CD4-positive, alpha-beta T cell (primary cell): ENCODE data around the gene CNTRL. TPM values are rescaled to one million over a fixed set of nuclear protein-coding genes. Genes with fewer than 3 reads are reported as not detected.
A peak's percentile ranks its signal among the peaks of the same experiment; 100 is the strongest.

Experiments used
- ATAC-seq: fragments of 200-7000 bp; cut with Tn5 transposase; one replicate; pipeline ENCODE4 v1.10.0; 2022; ENCODE audit warnings: mild to moderate bottlenecking; ENCODE audit not compliant: poor library complexity
- CTCF ChIA-PET: fragments of 350-600 bp; sonication (Branson Sonifier 250); formaldehyde crosslinking; loops from one replicate; lab custom pipeline; 2021; ENCODE audit warnings: antibody characterized with exemption, inconsistent platforms; lab: Charles Lee
- POLR2A ChIA-PET: fragments of 350-600 bp; sonication (Branson Sonifier 250); formaldehyde crosslinking; loops from one replicate; lab custom pipeline; 2021; ENCODE audit warnings: antibody characterized with exemption, inconsistent platforms; lab: Charles Lee
- DNase-seq, 14 experiments: peaks; one replicate each; pipeline ENCODE4 v3.0.0-alpha.2; 2013 to 2020; ENCODE audit warnings: mixed read lengths in 2 of 14
- H3K27ac ChIP-seq, 2 donors: one replicate each; pipeline versions ENCODE4 v1.5.1 to v1.7.0; 2013; ENCODE audit warnings: low read length in 2 of 2, low read depth in 1 of 2, mild to moderate bottlenecking in 1 of 2
- H3K27me3 ChIP-seq, 2 experiments: 1 replicate in 1 of 2; 2 replicates in 1 of 2; pipeline versions ENCODE4 v1.6.1 to v1.7.0; 2013; ENCODE audit warnings: low read length in 2 of 2, control low read depth in 1 of 2, mild to moderate bottlenecking in 1 of 2, moderate library complexity in 1 of 2; ENCODE audit not compliant: insufficient read depth in 2 of 2, control insufficient read depth in 1 of 2
- H3K36me3 ChIP-seq: one replicate; pipeline ENCODE4 v1.6.1; 2013; ENCODE audit warnings: low read length, control low read depth; ENCODE audit not compliant: insufficient read depth
- H3K4me1 ChIP-seq: one replicate; pipeline ENCODE4 v1.6.1; 2013; ENCODE audit warnings: low read length, control low read depth; ENCODE audit not compliant: insufficient read depth
- H3K4me3 ChIP-seq: one replicate; pipeline ENCODE4 v1.5.1; 2013; ENCODE audit warnings: mild to moderate bottlenecking, low read length, moderate library complexity
- H3K9me3 ChIP-seq, 2 experiments: 1 replicate in 1 of 2; 2 replicates in 1 of 2; pipeline versions ENCODE4 v1.6.1 to v1.7.0; 2013; ENCODE audit warnings: low read length in 2 of 2, mild to moderate bottlenecking in 2 of 2, control low read depth in 1 of 2, moderate library complexity in 1 of 2; ENCODE audit not compliant: control insufficient read depth in 1 of 2, insufficient read depth in 1 of 2
- H3K27ac Mint-ChIP-seq: one replicate; pipeline ENCODE4 v1.8.0; 2020; ENCODE audit warnings: mixed read lengths
- H3K27me3 Mint-ChIP-seq: one replicate; pipeline ENCODE4 v1.8.0; 2021; ENCODE audit warnings: mixed read lengths
- H3K36me3 Mint-ChIP-seq: one replicate; pipeline ENCODE4 v1.8.0; 2021; ENCODE audit warnings: low read depth, mixed read lengths
- H3K4me1 Mint-ChIP-seq: one replicate; pipeline ENCODE4 v1.8.0; 2021; ENCODE audit warnings: low read depth, mixed read lengths
- H3K4me3 Mint-ChIP-seq: one replicate; pipeline ENCODE4 v1.8.0; 2020; ENCODE audit warnings: mild to moderate bottlenecking, mixed read lengths
- H3K9me3 Mint-ChIP-seq: one replicate; pipeline ENCODE4 v1.8.0; 2020; ENCODE audit warnings: mixed read lengths
- intact Hi-C, 2 experiments: fragments of 100-400 bp; cut with DNase I in 1 of 2; cut with micrococcal nuclease in 1 of 2; formaldehyde crosslinking; loops; one replicate each; pipeline versions ENCODE4 v1.15.1 to v1.9.0; 2023 to 2025; cut with DNase I, micrococcal nuclease
- total RNA-seq, 174 experiments: library from RNA in 2 of 174; stranded (reverse) in 2 of 174; gene quantifications; one replicate each; pipeline ENCODE4 v1.2.3 and lab custom pipeline; 2021 to 2026
- TF ChIP-seq, protein P1 (sequence below): fragments of 200-600 bp; IDR thresholded peaks from one replicate; pipeline ENCODE4 v1.8.0; 2022; ENCODE audit warnings: antibody characterized with exemption, mild to moderate bottlenecking

CNTRL gene
- total RNA-seq, 2 experiments from 2014 or later, result 35.1 to 38.1 TPM

- peaks cover 19% of the 10 kb centered on the region for H3K4me1 ChIP-seq
- no peak overlapping the region for H3K4me3 ChIP-seq
- no peaks in the 10 kb centered on the region for H3K27me3 ChIP-seq
- no peaks in the 10 kb centered on the region for H3K9me3 ChIP-seq
- peak overlapping the region; percentile 37 for H3K4me3 Mint-ChIP-seq
- TF ChIP-seq, protein P1, sequence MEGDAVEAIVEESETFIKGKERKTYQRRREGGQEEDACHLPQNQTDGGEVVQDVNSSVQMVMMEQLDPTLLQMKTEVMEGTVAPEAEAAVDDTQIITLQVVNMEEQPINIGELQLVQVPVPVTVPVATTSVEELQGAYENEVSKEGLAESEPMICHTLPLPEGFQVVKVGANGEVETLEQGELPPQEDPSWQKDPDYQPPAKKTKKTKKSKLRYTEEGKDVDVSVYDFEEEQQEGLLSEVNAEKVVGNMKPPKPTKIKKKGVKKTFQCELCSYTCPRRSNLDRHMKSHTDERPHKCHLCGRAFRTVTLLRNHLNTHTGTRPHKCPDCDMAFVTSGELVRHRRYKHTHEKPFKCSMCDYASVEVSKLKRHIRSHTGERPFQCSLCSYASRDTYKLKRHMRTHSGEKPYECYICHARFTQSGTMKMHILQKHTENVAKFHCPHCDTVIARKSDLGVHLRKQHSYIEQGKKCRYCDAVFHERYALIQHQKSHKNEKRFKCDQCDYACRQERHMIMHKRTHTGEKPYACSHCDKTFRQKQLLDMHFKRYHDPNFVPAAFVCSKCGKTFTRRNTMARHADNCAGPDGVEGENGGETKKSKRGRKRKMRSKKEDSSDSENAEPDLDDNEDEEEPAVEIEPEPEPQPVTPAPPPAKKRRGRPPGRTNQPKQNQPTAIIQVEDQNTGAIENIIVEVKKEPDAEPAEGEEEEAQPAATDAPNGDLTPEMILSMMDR, result no peak
- intact Hi-C loops, result loop anchor here (5.0 kb wide), 7 partner anchors 82 to 622 kb away; partner anchors contain the start of genes CDK5RAP2 (in 1 of the 2), FBXW2 (in 1 of the 2), MEGF9 (in 1 of the 2) and PSMD5 (in 1 of the 2)
- ATAC-seq, result no peak
- no peak overlapping the region for H3K27ac ChIP-seq
- no peak overlapping the region for H3K27ac Mint-ChIP-seq
- CTCF ChIA-PET, result interaction anchor here (0.6 kb wide), 1 partner anchor 250 kb away, joined by 3 read pairs; no protein-coding TSS in a partner anchor
- no peaks in the 10 kb centered on the region for H3K36me3 ChIP-seq
- POLR2A ChIA-PET, result no interaction called here
- no peak for DNase-seq
- no peaks in the 10 kb centered on the region for H3K27me3 Mint-ChIP-seq
- H3K9me3 Mint-ChIP-seq, result no peaks in the 10 kb centered on the region
- peaks cover 16% of the 10 kb centered on the region for H3K36me3 Mint-ChIP-seq
- peaks cover 42% of the 10 kb centered on the region for H3K4me1 Mint-ChIP-seq
Observed at GRCh38 chr9:121204121-121204520, 129.4 kb downstream of the CNTRL start.

- H3K4me1 ChIP-seq, result peaks cover 19% of the 10 kb centered on the region
- peaks cover 16% of the 10 kb centered on the region for H3K36me3 Mint-ChIP-seq
- DNase-seq, result no peak
- H3K9me3 Mint-ChIP-seq, result no peaks in the 10 kb centered on the region
- no peaks in the 10 kb centered on the region for H3K9me3 ChIP-seq
- TF ChIP-seq, protein P1, result no peak
- H3K27ac Mint-ChIP-seq, result no peak overlapping the region
- POLR2A ChIA-PET, result no interaction called here
- no peak overlapping the region for H3K4me3 Mint-ChIP-seq
- H3K4me3 ChIP-seq, result no peak overlapping the region
- intact Hi-C loops, result loop anchor here (5.0 kb wide), 8 partner anchors 82 to 893 kb away; partner anchors contain the start of genes CDK5RAP2 (in 1 of the 2), FBXW2 (in 1 of the 2), MEGF9 (in 1 of the 2) and PSMD5 (in 1 of the 2)
- H3K4me1 Mint-ChIP-seq, result peaks cover 37% of the 10 kb centered on the region
- H3K36me3 ChIP-seq, result no peaks in the 10 kb centered on the region
- ATAC-seq, result no peak
- CTCF ChIA-PET, result no interaction called here
- H3K27me3 Mint-ChIP-seq, result no peaks in the 10 kb centered on the region
- H3K27me3 ChIP-seq, result no peaks in the 10 kb centered on the region
- H3K27ac ChIP-seq, result no peak overlapping the region
Observed at GRCh38 chr9:121204611-121205010, 129.9 kb downstream of the CNTRL start.

DNA sequence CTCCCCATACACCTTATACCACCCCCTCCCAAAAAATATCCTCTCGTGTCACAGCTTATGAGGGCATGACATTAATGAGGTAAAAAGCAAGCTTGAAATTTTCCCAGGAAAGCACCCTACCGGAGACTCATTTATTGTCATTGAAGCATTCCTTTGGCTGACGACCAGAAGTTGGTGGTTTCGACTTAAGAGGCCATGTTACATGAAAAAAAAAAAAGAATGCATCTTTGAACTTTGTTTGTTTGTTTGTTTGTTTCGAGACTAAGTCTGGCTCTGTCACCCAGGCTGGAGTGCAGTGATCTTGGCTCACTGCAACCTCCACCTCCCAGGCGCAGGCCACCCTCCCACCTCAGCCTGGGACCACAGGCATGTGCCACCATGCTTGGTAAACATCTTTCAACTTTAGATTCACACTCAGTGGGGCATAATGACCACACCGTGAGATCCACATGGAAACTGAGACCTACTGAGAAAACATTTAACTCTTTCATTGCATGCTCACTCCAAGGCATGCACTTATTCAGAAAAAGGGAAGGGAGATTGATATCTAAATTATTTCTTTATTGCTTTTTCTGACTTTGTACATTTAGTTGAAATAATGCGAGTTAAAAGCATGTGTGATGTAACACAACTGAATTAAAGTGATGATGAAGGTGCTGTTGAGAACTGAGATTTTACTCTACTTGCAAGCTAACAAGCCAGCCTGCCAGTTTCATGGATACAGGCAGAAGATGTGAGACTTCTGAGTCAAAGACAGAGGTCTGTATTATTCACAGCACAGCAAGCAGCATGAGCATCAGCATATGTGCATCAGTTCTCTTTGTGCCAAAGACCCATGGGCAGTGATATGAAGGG is 132.0 kb downstream of the CNTRL start:
- DNase-seq, result no peak
- intact Hi-C loops, result loop anchor here in 1 of 2 experiments (5.0 kb wide), 1 partner anchor 891 kb away; no protein-coding TSS in a partner anchor
- ATAC-seq, result no peak
- Histone ChIP-seq H3K27ac (no peak overlapping the region), H3K27me3 (no peaks in the 10 kb centered on the region), H3K4me1 (peaks cover 14% of the 10 kb centered on the region), H3K36me3 (peaks cover 5% of the 10 kb centered on the region), H3K4me3 (no peak overlapping the region), H3K9me3 (no peaks in the 10 kb centered on the region)
- Mint-ChIP-seq H3K4me1 (peaks cover 29% of the 10 kb centered on the region), H3K4me3 (no peak overlapping the region), H3K36me3 (peaks cover 5% of the 10 kb centered on the region), H3K9me3 (no peaks in the 10 kb centered on the region), H3K27ac (peak overlapping the region; percentile 47), H3K27me3 (no peaks in the 10 kb centered on the region)
- TF ChIP-seq, protein P1, result no peak
- POLR2A ChIA-PET, result no interaction called here
- CTCF ChIA-PET, result no interaction called here
